T-helper 1 cell (primary cell): ENCODE data around the gene NCKAP1.
"Not testable (repeated sequence)": the region's sequence is repeated elsewhere in the genome, so short reads cannot be mapped to it uniquely, and the experiment has no call there.

Source experiments
- DNase-seq, 5 donors: peaks; one replicate each; pipeline ENCODE4 v3.0.0-alpha.2; 2012 to 2020

Gene NCKAP1

GRCh38 chr2:183009249-183009899 is 28.9 kb downstream of the NCKAP1 start:
- no peak for DNase-seq

- no peak for DNase-seq
These were observed 36.3 kb downstream of the NCKAP1 start for GRCh38 chr2:183001948-183002347.

- DNase-seq = no peak
These were observed 37.4 kb downstream of the NCKAP1 start for GRCh38 chr2:183000846-183001245.

- DNase-seq = no peak
These were observed 38.8 kb downstream of the NCKAP1 start for GRCh38 chr2:182999348-183000028.

GRCh38 chr2:182994228-182994912 is 43.9 kb downstream of the NCKAP1 start:
- no peak for DNase-seq

GRCh38 chr2:182982941-182983340 is 55.3 kb downstream of the NCKAP1 start:
- no peak for DNase-seq

GRCh38 chr2:182981475-182981874 is 56.8 kb downstream of the NCKAP1 start:
- not testable (repeated sequence) for DNase-seq

GRCh38 chr2:182980652-182981051 is 57.6 kb downstream of the NCKAP1 start:
- DNase-seq = no peak

- DNase-seq = peak in 1 of 5 donors; percentile 8
These were observed 58.1 kb downstream of the NCKAP1 start for GRCh38 chr2:182980115-182980514.

- no peak for DNase-seq
These were observed 60.8 kb downstream of the NCKAP1 start for GRCh38 chr2:182977463-182977862.

GRCh38 chr2:182973441-182974352 is 64.6 kb downstream of the NCKAP1 start:
- no peak for DNase-seq

- DNase-seq = no peak
These were observed 65.7 kb downstream of the NCKAP1 start for GRCh38 chr2:182972548-182972942.

GRCh38 chr2:182971820-182972547 is 66.3 kb downstream of the NCKAP1 start:
- no peak for DNase-seq

- DNase-seq = no peak
These were observed 67.8 kb downstream of the NCKAP1 start for GRCh38 chr2:182970486-182970885.

- DNase-seq = no peak
These were observed 69.8 kb downstream of the NCKAP1 start for GRCh38 chr2:182968493-182968892.

GRCh38 chr2:182966356-182966755 is 71.9 kb downstream of the NCKAP1 start:
- DNase-seq = not testable (repeated sequence)

GRCh38 chr2:182962641-182963040 is 75.6 kb downstream of the NCKAP1 start:
- no peak for DNase-seq

- DNase-seq = not testable (repeated sequence)
These were observed 77.4 kb downstream of the NCKAP1 start for GRCh38 chr2:182960869-182961268.

GRCh38 chr2:182954789-182955188 is 83.5 kb downstream of the NCKAP1 start:
- no peak for DNase-seq

GRCh38 chr2:182952741-182953450 is 85.4 kb downstream of the NCKAP1 start:
- DNase-seq = no peak

GRCh38 chr2:182951948-182952663 is 86.2 kb downstream of the NCKAP1 start:
- peak in 1 of 5 donors; percentile 58 for DNase-seq
